ENCODE data around the gene EGFL7. TPM values are rescaled to one million over a fixed set of nuclear protein-coding genes. Genes with fewer than 3 reads are reported as not detected.

Gene EGFL7
- total RNA-seq, 1 donor from 2014 or later = 16.5 TPM

GRCh38 chr9:136718345-136719194, 55.9 kb downstream of the EGFL7 start:
- Histone ChIP-seq H3K9me3 (ENCODE audit: low read depth) (no peaks in the 10 kb centered on the region), H2AFZ (replicated peaks) (no peak overlapping the region), H3K36me3 (no peaks in the 10 kb centered on the region), H3K27ac (no peak overlapping the region), H4K20me1 (ENCODE audit: low read depth) (peaks cover 79% of the 10 kb centered on the region), H3K9ac (no peak overlapping the region), H3K4me2 (no peak overlapping the region), H3K4me1 (peaks cover 13% of the 10 kb centered on the region), H3K79me2 (ENCODE audit: low read depth) (peaks cover 14% of the 10 kb centered on the region), H3K27me3 (no peaks in the 10 kb centered on the region), H3K4me3 (no peak overlapping the region), H3F3A (ENCODE audit: low read depth) (peaks cover 29% of the 10 kb centered on the region)
- TF ChIP-seq EZH2 (IDR thresholded peaks at IDR 0.05) = no peak
- no peak for TF ChIP-seq EZH2phosphoT487 (IDR thresholded peaks at IDR 0.05)
- TF ChIP-seq CTCF (IDR thresholded peaks at IDR 0.05) = no peak
- peaks cover 8% of the 10 kb centered on the region for H3K27me3 Mint-ChIP-seq (ENCODE audit: insufficient read depth, low read depth)
- peaks cover 8% of the 10 kb centered on the region for H3K36me3 Mint-ChIP-seq
- no peak overlapping the region for H3K4me3 Mint-ChIP-seq
- no peak for DNase-seq (ENCODE audit: low spot score)
- H3K9me3 Mint-ChIP-seq = no peaks in the 10 kb centered on the region
- no peak overlapping the region for H3K27ac Mint-ChIP-seq
- peaks cover 30% of the 10 kb centered on the region for H3K4me1 Mint-ChIP-seq

- H3K27me3 ChIP-seq = no peaks in the 10 kb centered on the region
- H2AFZ ChIP-seq (replicated peaks) = no peak overlapping the region
- no peak overlapping the region for H3K4me3 ChIP-seq
- peaks cover 14% of the 10 kb centered on the region for H3K36me3 Mint-ChIP-seq
- DNase-seq (ENCODE audit: low spot score) = no peak
- TF ChIP-seq EZH2phosphoT487 (IDR thresholded peaks at IDR 0.05) (no peak), CTCF (IDR thresholded peaks at IDR 0.05) (no peak), EZH2 (IDR thresholded peaks at IDR 0.05) (no peak)
- peaks cover 11% of the 10 kb centered on the region for H3K4me1 ChIP-seq
- H3K4me2 ChIP-seq = no peak overlapping the region
- no peaks in the 10 kb centered on the region for H3K9me3 ChIP-seq (ENCODE audit: low read depth)
- peaks cover 8% of the 10 kb centered on the region for H3K27me3 Mint-ChIP-seq (ENCODE audit: insufficient read depth, low read depth)
- H3K4me1 Mint-ChIP-seq = peaks cover 31% of the 10 kb centered on the region
- no peaks in the 10 kb centered on the region for H3K36me3 ChIP-seq
- peaks cover 79% of the 10 kb centered on the region for H4K20me1 ChIP-seq (ENCODE audit: low read depth)
- H3K9ac ChIP-seq = no peak overlapping the region
- peak overlapping the region; percentile 29 for H3K27ac ChIP-seq
- H3K79me2 ChIP-seq (ENCODE audit: low read depth) = peaks cover 8% of the 10 kb centered on the region
- no peak overlapping the region for H3K27ac Mint-ChIP-seq
- no peaks in the 10 kb centered on the region for H3K9me3 Mint-ChIP-seq
- H3K4me3 Mint-ChIP-seq = no peak overlapping the region
- peaks cover 36% of the 10 kb centered on the region for H3F3A ChIP-seq (ENCODE audit: low read depth)
Observed at GRCh38 chr9:136719195-136719880, 56.6 kb downstream of the EGFL7 start.

DNA sequence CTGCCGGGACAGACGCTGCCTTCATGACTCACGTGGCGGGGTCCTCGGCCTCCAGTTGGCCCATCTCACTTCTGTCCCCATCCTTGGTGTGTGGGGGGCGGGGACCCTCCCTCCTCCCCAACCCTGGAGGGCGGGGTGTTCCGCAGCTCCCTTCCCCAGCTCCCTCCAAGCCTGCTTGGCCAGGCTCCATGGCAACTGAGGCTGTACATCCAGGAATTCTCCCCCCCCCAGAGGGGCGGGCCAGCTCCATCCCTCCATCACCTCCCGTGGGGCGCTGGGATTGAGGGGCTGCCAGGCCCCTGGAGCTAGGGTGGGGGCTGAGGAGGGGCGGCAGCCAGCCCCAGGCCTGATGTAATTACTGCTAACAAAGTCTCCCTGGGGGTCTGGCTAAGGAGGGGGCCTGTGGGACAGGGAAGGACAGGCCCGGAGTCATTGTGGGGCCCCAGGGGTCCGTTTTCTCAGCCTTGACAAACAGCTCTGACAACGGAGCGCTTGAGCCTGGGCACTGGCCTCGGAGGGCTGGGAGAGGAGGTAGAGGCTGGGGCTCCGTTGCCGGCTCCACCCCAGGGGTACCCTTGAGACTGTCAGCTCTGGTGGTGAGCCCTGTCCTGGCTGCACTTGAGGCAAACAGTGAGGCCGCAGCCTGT, 57.7 kb downstream of the EGFL7 start:
- peaks cover 11% of the 10 kb centered on the region for H3K4me1 ChIP-seq
- H3K36me3 ChIP-seq = no peaks in the 10 kb centered on the region
- peaks cover 30% of the 10 kb centered on the region for H3K4me1 Mint-ChIP-seq

More for the DNA sequence above, 57.7 kb downstream of the EGFL7 start:
- H3K9ac ChIP-seq = no peak overlapping the region
- H3K4me2 ChIP-seq = peak overlapping the region; percentile 61
- H3K27me3 Mint-ChIP-seq (ENCODE audit: insufficient read depth, low read depth) = peaks cover 8% of the 10 kb centered on the region
- H2AFZ ChIP-seq (replicated peaks) = no peak overlapping the region
- peaks cover 78% of the 10 kb centered on the region for H4K20me1 ChIP-seq (ENCODE audit: low read depth)
- H3F3A ChIP-seq (ENCODE audit: low read depth) = peaks cover 45% of the 10 kb centered on the region
- no peak overlapping the region for H3K4me3 ChIP-seq
- H3K27ac ChIP-seq = peak overlapping the region; percentile 63
- no peak for TF ChIP-seq EZH2 (IDR thresholded peaks at IDR 0.05)
- TF ChIP-seq CTCF (IDR thresholded peaks at IDR 0.05) = no peak
- no peak for TF ChIP-seq EZH2phosphoT487 (IDR thresholded peaks at IDR 0.05)
- H3K9me3 Mint-ChIP-seq = no peaks in the 10 kb centered on the region
- no peaks in the 10 kb centered on the region for H3K9me3 ChIP-seq (ENCODE audit: low read depth)
- peak; percentile 70 for DNase-seq (ENCODE audit: low spot score)
- H3K4me3 Mint-ChIP-seq = peak overlapping the region; percentile 77
- peak overlapping the region; percentile 94 for H3K27ac Mint-ChIP-seq
- H3K27me3 ChIP-seq = no peaks in the 10 kb centered on the region
- H3K79me2 ChIP-seq (ENCODE audit: low read depth) = peaks cover 10% of the 10 kb centered on the region
- H3K36me3 Mint-ChIP-seq = peaks cover 17% of the 10 kb centered on the region
